GM12892 (cell line): ENCODE results near the gene CD101.

Experiments used
- POLR2A ChIP-seq: IDR thresholded peaks from 2 replicates; pipeline ENCODE4 v1.6.1; 2011; ENCODE audit warnings: low read depth, low read length, control low read depth
- TAF1 ChIP-seq: IDR thresholded peaks from 2 replicates; pipeline ENCODE4 v1.6.1; 2011; ENCODE audit warnings: low read depth, mild to moderate bottlenecking, control low read depth, low read length, borderline replicate concordance

DNA sequence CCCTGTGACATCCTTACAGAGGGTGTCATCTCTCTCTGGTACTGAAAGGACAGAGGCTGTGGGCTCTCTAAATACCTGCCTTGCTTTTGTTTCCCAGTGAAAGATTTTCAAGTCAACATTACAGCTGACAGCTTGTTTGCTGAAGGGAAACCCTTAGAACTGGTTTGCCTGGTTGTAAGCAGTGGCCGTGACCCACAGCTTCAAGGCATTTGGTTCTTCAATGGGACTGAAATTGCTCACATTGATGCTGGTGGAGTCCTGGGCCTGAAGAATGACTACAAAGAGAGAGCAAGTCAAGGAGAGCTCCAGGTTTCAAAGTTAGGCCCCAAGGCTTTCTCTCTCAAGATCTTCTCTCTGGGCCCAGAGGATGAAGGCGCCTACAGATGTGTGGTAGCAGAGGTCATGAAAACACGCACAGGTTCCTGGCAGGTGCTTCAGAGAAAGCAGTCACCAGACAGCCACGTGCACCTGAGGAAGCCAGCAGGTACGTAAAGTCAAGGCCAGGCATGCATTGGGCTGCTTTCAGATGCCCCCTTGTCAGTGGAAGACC, 11.8 kb downstream of the CD101 start:
- no peak for TF ChIP-seq TAF1
- no peak for TF ChIP-seq POLR2A
